Muscle of back (tissue), 13 donors: Measurements from ENCODE around the gene PRAMEF13. TPM values are rescaled to one million over a fixed set of nuclear protein-coding genes. Genes with fewer than 3 reads are reported as not detected.
"Not testable (repeated sequence)": the region's sequence is repeated elsewhere in the genome, so short reads cannot be mapped to it uniquely, and the experiment has no call there.

Experiments
- DNase-seq, 3 donors: peaks; one replicate each; pipeline versions ENCODE4 v3.0.0 to v3.0.0-alpha.2; 2013
- long read RNA-seq, 9 donors: transcript quantifications; one replicate each; lab custom pipeline, GENCODE V29; 2026
- polyA plus RNA-seq, 10 donors: library from polyadenylated mRNA; unstranded; fragments of 120-200 nt; gene quantifications; one replicate each; pipeline ENCODE4 v1.2.1, GENCODE V29; 2013; ENCODE audit not compliant: insufficient read length in 10 of 10

The PRAMEF13 gene
- polyA plus RNA-seq: not detected
- long read RNA-seq, donor 1: 0 reads
- long read RNA-seq, donor 2: 0 reads
- long read RNA-seq, donor 3: 0 reads
- long read RNA-seq, donor 4: 0 reads
- long read RNA-seq, donor 5: 0 reads
- long read RNA-seq, donor 6: 0 reads
- long read RNA-seq, donor 7: 0 reads
- long read RNA-seq, donor 8: 0 reads
- long read RNA-seq, donor 9: 0 reads

- DNase-seq: not testable (repeated sequence)
Measured at GRCh38 chr1:13201309-13201708, at the start of gene PRAMEF13. Gene PRAMEF13, minus strand, starts transcription at chr1:13201409. Its CDS starts 1,820 bp downstream, at chr1:13199589.

GRCh38 chr1:13247122-13247521 is 45.9 kb upstream of the PRAMEF13 start:
- not testable (repeated sequence) for DNase-seq

- not testable (repeated sequence) for DNase-seq
Measured at GRCh38 chr1:13246554-13246871, 45.3 kb upstream of the PRAMEF13 start.

DNA sequence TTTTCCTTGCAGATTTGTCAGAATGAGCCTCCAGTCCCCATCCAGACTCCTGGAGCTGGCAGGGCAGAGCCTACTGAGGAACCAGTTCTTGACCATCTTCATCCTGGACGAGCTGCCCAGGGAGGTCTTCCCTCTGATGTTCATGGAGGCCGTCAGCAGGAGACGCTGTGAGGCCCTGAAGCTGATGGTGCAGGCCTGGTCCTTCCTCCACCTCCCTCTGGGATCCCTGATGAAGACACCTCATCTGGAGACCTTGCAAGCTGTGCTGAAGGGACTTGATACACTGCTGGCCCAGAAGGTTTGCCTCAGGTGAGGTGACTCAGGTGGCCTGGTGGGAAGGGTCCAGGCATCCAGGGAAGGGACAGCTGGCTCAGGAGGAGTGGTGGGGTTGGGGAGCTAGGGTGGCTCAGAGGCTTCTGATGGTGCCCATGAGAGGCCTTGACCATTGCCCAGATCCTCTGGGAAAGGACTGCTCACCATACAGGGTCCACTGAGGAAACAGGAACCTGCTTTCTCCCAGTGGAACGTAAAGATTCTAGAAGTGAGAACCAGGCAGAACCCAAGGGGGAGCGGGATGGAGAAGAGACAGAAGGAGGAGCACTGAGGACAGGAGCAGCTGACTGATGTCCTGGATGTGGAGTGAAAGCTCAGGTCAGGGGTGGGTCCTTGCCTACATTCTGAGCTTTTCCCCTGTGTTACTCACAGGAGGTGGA is 44.8 kb upstream of the PRAMEF13 start:
- DNase-seq: not testable (repeated sequence)

DNA sequence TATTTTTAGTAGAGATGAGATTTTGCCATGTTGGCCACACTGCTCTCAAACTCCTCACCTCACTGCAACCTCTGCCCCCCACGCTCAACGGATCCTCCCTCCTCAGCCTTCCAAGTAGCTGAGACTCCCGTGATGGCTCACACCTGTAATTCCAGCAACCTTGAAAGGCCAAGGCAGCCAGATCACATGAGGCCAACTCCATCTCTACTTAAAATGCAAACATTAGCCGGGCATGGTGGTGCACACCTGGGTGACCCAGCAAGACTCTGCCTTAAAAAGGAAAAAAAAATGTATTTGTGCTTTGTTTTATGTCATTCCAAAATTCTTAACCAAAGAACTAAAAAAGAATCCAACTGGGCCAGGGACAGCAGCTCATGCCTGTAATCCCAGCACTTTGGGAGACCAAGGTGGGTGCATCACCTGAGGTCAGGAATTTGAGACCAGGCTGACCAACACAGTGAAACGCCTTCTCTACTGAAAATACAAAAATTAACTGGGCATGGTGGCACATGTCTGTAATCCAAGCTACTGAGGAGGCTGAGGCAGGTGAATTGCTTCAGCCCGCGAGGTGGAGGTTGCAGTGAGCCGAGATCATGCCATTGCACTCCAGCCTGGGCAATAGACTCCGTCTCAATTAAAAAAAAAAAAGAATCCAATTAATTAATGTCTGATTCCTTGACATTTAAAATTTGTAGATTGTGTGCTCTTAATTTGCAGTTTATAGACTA is 42.5 kb upstream of the PRAMEF13 start:
- DNase-seq: not testable (repeated sequence)

DNA sequence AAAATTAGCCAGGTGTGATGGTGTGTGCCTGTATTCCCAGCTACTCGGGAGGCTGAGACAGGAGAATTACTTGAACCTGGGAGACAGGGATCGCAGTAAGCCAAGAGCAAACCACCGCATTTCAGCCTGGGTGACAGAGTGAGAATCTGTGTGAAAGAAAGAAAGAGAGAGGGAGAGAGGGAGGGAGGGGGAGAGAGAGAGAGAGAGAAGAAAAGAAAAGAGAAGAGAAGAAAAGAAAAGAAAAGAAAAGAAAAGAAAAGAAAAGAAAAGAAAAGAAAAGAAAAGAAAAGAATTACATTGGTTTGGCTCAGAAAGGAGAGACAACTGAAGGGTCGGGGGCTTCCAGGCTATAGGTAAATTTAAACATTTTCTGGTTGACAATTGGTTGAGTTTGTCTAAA is 38.4 kb upstream of the PRAMEF13 start:
- not testable (repeated sequence) for DNase-seq

DNA sequence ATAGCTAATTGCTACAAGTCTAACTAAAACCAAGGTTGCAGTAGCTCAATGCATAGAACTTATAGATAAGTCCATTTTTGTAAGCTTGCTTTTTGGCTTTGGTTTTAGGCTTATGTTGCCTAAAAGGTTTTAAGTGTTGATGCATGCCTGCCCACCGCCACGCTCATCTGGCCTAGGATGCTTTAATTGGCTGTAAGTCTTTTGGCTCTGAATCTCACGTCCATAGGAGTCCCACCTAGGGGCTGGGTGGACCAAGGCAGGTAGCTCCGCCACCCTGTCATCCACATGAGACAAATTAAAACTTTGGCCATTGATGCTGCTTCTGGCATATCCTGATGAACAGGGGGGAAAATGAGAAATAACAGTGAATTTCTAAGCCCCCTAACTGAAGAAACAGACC is 36.4 kb upstream of the PRAMEF13 start:
- DNase-seq: not testable (repeated sequence)

DNA sequence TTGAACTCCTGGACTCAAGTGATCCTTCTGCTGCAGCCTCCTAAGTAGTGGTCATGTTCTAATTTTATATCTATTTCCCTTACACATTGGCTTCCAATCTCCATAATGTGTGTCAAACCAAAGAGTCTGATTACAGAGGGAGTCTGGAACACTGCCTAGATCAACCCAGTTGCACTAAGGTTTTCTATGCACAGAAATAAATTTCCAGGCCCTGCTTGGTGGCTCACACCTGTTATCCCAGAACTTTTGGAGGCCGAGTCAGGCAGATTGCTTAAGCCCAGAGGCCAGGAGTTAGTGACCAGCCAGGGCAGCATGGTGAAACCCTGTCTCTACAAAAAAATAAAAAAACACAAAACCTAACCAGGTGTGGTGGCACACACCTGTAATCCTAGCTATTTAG is 32.8 kb upstream of the PRAMEF13 start:
- not testable (repeated sequence) for DNase-seq

GRCh38 chr1:13232056-13232455 is 30.8 kb upstream of the PRAMEF13 start:
- not testable (repeated sequence) for DNase-seq

DNA sequence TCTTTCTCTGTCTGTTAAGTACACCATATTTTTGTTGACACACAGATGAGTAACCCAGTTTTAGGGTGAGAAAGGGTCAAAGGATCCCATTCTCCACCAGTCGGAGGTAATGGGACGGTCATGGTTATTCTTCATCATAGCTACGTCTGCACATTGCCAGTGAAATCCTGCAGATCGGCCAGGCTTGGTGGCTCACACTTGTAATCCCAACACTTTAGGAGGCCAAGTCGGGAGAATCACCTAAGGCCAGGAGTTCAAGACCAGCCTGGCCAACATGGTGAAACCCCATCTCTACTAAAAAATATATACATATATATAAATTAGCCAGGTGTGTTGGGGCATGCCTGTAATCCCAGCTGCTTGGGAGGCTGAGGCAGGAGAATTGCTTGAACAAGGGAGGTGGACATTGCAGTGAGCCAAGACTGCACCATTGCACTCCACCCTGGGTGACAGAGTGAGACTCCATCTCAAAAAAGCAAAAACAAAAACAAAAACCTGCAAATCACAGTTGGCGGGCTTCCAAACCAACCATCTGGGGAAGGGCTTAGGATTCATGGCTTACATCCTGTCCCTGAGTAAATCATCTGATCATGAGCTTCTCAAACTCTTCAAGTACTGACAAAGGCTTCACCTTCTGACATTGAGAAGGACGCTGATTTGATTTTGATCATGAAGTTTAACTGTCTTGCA is 30.0 kb upstream of the PRAMEF13 start:
- DNase-seq: not testable (repeated sequence)

DNA sequence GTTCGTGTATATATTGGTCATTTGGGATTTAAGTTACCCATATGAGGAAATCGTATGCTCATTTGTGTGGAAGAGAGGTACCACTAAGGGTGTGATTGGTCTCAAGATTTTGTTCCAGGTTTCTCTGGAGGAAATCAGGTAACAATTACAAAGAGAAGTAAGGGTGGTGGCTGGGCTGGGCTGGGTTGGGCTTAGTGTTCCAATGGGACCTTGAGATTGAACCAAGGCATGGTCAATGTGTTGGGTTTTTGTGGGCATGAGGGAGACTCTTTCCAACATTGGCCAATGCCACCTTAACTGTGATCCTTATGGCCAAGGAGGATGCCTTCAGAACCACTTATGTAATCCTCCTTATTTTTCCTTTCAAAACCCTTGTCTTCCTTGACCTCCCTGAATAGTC is 29.4 kb upstream of the PRAMEF13 start:
- not testable (repeated sequence) for DNase-seq

- DNase-seq: not testable (repeated sequence)
Measured at GRCh38 chr1:13230096-13230495, 28.9 kb upstream of the PRAMEF13 start.

GRCh38 chr1:13228343-13228781 is 27.2 kb upstream of the PRAMEF13 start:
- no peak for DNase-seq

DNA sequence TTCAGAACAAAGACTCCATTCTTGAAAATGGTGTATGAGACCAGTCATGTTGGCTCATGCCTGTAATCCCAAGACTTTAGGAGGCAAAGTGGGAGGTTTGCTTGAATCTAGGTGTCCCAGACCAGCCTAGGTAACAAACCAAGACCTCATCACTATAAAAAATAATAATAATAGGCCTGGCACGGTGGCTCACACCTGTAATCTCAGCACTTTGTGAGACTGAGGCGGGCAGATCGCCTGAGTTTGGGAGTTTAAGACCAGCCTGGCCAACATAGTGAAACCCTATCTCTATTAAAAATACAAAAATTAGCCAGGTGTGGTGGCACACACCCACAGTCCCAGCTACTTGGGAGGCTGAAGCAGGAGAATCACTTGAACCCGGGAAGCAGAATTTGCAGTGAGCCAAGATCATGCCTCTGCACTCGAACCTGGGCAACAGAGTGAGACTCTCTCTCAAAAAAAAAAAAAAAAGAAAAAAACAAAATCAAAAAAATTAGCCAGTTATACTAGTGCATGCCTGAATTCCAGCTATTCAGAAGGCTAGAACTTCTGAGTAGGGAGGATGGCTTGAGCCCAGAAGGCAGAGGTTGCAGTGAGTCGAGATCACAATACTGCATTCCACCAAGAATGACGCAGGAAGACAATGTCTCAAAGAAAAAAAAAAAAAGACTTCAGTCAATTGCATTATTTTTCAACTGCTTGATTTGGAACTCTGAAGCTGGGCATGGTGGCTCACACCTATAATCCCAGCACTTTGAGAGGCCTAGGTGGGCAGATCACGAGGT is 26.3 kb upstream of the PRAMEF13 start:
- not testable (repeated sequence) for DNase-seq

DNA sequence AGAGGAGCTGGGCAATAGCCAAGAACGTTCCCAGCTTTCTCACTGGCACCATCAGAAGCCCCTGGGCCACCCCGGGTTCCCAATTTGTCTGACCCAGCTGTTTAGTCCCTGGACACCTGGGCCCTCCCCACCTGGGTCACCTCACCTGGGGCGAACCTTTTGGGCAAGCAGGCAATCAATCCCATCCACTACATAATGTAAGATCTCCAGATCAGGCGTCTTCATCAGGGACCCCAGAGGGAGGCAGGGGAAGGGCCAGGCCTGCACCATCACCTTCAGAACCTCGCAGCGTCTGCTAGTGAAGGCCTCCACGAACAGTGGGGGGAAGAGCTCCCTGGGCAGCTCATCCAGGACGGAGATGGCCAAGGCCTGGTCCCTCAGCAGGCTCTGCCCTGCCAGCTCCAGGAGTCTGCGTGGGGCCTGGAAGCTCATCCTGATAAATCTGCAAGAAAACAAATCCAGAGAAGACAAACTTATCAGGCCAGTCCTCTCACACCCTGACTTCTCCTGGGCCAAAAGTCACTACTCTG is 24.5 kb upstream of the PRAMEF13 start, which contains the start of gene PRAMEF18:
PRAMEF18 (minus strand) TSS at position 480 of the 530 bp plus-strand sequence; CDS start at position 432, 48 bp downstream.
- DNase-seq: not testable (repeated sequence)

- DNase-seq: no peak
Measured at GRCh38 chr1:13224480-13225060, 23.4 kb upstream of the PRAMEF13 start.

GRCh38 chr1:13222788-13223187 is 21.6 kb upstream of the PRAMEF13 start:
- DNase-seq: not testable (repeated sequence)

GRCh38 chr1:13219203-13219602 is 18.0 kb upstream of the PRAMEF13 start:
- not testable (repeated sequence) for DNase-seq

- DNase-seq: not testable (repeated sequence)
Measured at GRCh38 chr1:13216619-13217018, 15.4 kb upstream of the PRAMEF13 start.

- not testable (repeated sequence) for DNase-seq
Measured at GRCh38 chr1:13208712-13209111, 7.5 kb upstream of the PRAMEF13 start.
